ENCODE measurements around the gene MYO9A.
A peak's percentile ranks its signal among the peaks of the same experiment; 100 is the strongest.

The MYO9A gene

GRCh38 chr15:71804695-71805470 is 313.1 kb downstream of the MYO9A start:
- DNase-seq (ENCODE audit: low read depth, low spot score), result no peak
- no peak overlapping the region for H3K4me3 ChIP-seq (ENCODE audit: low read length)

- DNase-seq (ENCODE audit: low read depth, low spot score), result no peak
- H3K4me3 ChIP-seq (ENCODE audit: low read length), result no peak overlapping the region
Observed at GRCh38 chr15:71804226-71804625, 313.7 kb downstream of the MYO9A start.

GRCh38 chr15:71802770-71803169 is 315.2 kb downstream of the MYO9A start:
- no peak for DNase-seq (ENCODE audit: low read depth, low spot score)
- H3K4me3 ChIP-seq (ENCODE audit: low read length), result no peak overlapping the region

GRCh38 chr15:71801935-71802655 is 315.9 kb downstream of the MYO9A start:
- no peak overlapping the region for H3K4me3 ChIP-seq (ENCODE audit: low read length)
- no peak for DNase-seq (ENCODE audit: low read depth, low spot score)

- H3K4me3 ChIP-seq (ENCODE audit: low read length), result no peak overlapping the region
- DNase-seq (ENCODE audit: low read depth, low spot score), result peak; percentile 41
Observed at GRCh38 chr15:71800835-71801745, 316.9 kb downstream of the MYO9A start.

GRCh38 chr15:71800190-71800589 is 317.8 kb downstream of the MYO9A start:
- no peak for DNase-seq (ENCODE audit: low read depth, low spot score)
- H3K4me3 ChIP-seq (ENCODE audit: low read length), result no peak overlapping the region

GRCh38 chr15:71798641-71799040 is 319.3 kb downstream of the MYO9A start:
- no peak for DNase-seq (ENCODE audit: low read depth, low spot score)
- no peak overlapping the region for H3K4me3 ChIP-seq (ENCODE audit: low read length)

- no peak for DNase-seq (ENCODE audit: low read depth, low spot score)
Observed at GRCh38 chr15:71792521-71792920, 325.4 kb downstream of the MYO9A start.

GRCh38 chr15:71791975-71792374 is 326.0 kb downstream of the MYO9A start:
- DNase-seq (ENCODE audit: low read depth, low spot score), result no peak

More at GRCh38 chr15:71792521-71792920, 325.4 kb downstream of the MYO9A start:
- no peak overlapping the region for H3K4me3 ChIP-seq (ENCODE audit: low read length)

GRCh38 chr15:71790081-71790480 is 327.9 kb downstream of the MYO9A start:
- no peak for DNase-seq (ENCODE audit: low read depth, low spot score)
- H3K4me3 ChIP-seq (ENCODE audit: low read length), result no peak overlapping the region

More at GRCh38 chr15:71791975-71792374, 326.0 kb downstream of the MYO9A start:
- H3K4me3 ChIP-seq (ENCODE audit: low read length), result no peak overlapping the region

- H3K4me3 ChIP-seq (ENCODE audit: low read length), result no peak overlapping the region
- DNase-seq (ENCODE audit: low read depth, low spot score), result no peak
Observed at GRCh38 chr15:71789616-71790015, 328.3 kb downstream of the MYO9A start.

- no peak overlapping the region for H3K4me3 ChIP-seq (ENCODE audit: low read length)
- no peak for DNase-seq (ENCODE audit: low read depth, low spot score)
Observed at GRCh38 chr15:71788646-71789579, 329.0 kb downstream of the MYO9A start.

GRCh38 chr15:71786673-71787072 is 331.3 kb downstream of the MYO9A start:
- H3K4me3 ChIP-seq (ENCODE audit: low read length), result no peak overlapping the region
- no peak for DNase-seq (ENCODE audit: low read depth, low spot score)

- DNase-seq (ENCODE audit: low read depth, low spot score), result no peak
- H3K4me3 ChIP-seq (ENCODE audit: low read length), result no peak overlapping the region
Observed at GRCh38 chr15:71785996-71786395, 332.0 kb downstream of the MYO9A start.

GRCh38 chr15:71784719-71785118 is 333.2 kb downstream of the MYO9A start:
- no peak for DNase-seq (ENCODE audit: low read depth, low spot score)
- H3K4me3 ChIP-seq (ENCODE audit: low read length), result no peak overlapping the region

- DNase-seq (ENCODE audit: low read depth, low spot score), result no peak
- no peak overlapping the region for H3K4me3 ChIP-seq (ENCODE audit: low read length)
Observed at GRCh38 chr15:71782422-71783165, 335.4 kb downstream of the MYO9A start.

GRCh38 chr15:71781965-71782265 is 336.0 kb downstream of the MYO9A start:
- DNase-seq (ENCODE audit: low read depth, low spot score), result no peak
- H3K4me3 ChIP-seq (ENCODE audit: low read length), result no peak overlapping the region

Measured in Jurkat, Clone E6-1 (cell line).